ENCODE data around the gene CEP350.

GRCh38 chr1:180053594-180054567 lies 99.3 kb downstream of the CEP350 start:
- TF ChIP-seq, protein P1, sequence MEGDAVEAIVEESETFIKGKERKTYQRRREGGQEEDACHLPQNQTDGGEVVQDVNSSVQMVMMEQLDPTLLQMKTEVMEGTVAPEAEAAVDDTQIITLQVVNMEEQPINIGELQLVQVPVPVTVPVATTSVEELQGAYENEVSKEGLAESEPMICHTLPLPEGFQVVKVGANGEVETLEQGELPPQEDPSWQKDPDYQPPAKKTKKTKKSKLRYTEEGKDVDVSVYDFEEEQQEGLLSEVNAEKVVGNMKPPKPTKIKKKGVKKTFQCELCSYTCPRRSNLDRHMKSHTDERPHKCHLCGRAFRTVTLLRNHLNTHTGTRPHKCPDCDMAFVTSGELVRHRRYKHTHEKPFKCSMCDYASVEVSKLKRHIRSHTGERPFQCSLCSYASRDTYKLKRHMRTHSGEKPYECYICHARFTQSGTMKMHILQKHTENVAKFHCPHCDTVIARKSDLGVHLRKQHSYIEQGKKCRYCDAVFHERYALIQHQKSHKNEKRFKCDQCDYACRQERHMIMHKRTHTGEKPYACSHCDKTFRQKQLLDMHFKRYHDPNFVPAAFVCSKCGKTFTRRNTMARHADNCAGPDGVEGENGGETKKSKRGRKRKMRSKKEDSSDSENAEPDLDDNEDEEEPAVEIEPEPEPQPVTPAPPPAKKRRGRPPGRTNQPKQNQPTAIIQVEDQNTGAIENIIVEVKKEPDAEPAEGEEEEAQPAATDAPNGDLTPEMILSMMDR (IDR thresholded peaks at IDR 0.05), result no peak
- TF ChIP-seq POLR2AphosphoS5 (IDR thresholded peaks at IDR 0.05; ENCODE audit: low read depth, low read length) (no peak), SIN3A (IDR thresholded peaks at IDR 0.05; ENCODE audit: borderline replicate concordance, insufficient read depth, low read depth, low read length) (no peak)
